Measurements from ENCODE around the gene BBOF1. TPM values are rescaled to one million over a fixed set of nuclear protein-coding genes. Genes with fewer than 3 reads are reported as not detected.

BBOF1 gene
- total and polyA plus RNA-seq, 2 donors from 2014 or later = 7.6 to 14.6 TPM

DNA sequence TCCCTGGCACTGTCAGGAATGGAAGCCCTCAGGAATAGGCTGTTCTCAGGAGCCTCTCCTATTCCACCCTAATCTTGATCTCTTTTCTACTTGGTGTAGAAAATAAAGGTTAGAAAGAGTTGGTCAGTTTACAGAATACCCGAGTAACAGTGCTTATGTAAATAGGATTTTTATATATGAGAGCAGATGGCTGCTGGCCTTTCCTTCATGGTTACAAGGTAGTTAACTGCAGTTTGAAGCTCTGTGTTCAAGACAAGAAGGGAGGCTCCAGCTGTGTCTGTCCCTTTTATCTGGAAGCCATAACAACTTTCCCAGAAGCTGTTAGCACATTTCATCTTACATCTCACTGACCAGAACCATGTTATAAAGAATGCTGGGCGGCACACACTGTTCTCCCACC is 23.1 kb downstream of the BBOF1 start:
- H3K36me3 ChIP-seq (ENCODE audit: control insufficient read depth in 2 of 3, insufficient read depth in 3 of 3, low read length in 3 of 3) = no peaks in the 10 kb centered on the region
- H3K9me3 ChIP-seq (ENCODE audit: control insufficient read depth in 2 of 3, insufficient read depth in 1 of 3, low read length in 3 of 3) = no peaks in the 10 kb centered on the region
- no peaks in the 10 kb centered on the region for H3K4me1 ChIP-seq (ENCODE audit: control insufficient read depth in 2 of 3, insufficient read depth in 2 of 3, low read depth in 1 of 3, low read length in 3 of 3)
- H3K9ac ChIP-seq (ENCODE audit: low read length in 3 of 3) = no peak overlapping the region
- FAIRE-seq (no peak), DNase-seq (no peak)
- no peak overlapping the region for H3K4me3 ChIP-seq (ENCODE audit: low read length in 3 of 3)
- H3K27ac ChIP-seq (ENCODE audit: low read depth in 2 of 2, low read length in 2 of 2) = no peak overlapping the region
- TF ChIP-seq, protein P1, sequence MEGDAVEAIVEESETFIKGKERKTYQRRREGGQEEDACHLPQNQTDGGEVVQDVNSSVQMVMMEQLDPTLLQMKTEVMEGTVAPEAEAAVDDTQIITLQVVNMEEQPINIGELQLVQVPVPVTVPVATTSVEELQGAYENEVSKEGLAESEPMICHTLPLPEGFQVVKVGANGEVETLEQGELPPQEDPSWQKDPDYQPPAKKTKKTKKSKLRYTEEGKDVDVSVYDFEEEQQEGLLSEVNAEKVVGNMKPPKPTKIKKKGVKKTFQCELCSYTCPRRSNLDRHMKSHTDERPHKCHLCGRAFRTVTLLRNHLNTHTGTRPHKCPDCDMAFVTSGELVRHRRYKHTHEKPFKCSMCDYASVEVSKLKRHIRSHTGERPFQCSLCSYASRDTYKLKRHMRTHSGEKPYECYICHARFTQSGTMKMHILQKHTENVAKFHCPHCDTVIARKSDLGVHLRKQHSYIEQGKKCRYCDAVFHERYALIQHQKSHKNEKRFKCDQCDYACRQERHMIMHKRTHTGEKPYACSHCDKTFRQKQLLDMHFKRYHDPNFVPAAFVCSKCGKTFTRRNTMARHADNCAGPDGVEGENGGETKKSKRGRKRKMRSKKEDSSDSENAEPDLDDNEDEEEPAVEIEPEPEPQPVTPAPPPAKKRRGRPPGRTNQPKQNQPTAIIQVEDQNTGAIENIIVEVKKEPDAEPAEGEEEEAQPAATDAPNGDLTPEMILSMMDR (IDR thresholded peaks at IDR 0.05; ENCODE audit: borderline replicate concordance, extremely low read depth, insufficient read depth) = no peak
- no peaks in the 10 kb centered on the region for H3K27me3 ChIP-seq (ENCODE audit: control insufficient read depth, insufficient read depth, low read length)
- intact Hi-C loops (cut with DNase I) = no loop called here

- Histone ChIP-seq H3K4me1 (ENCODE audit: control insufficient read depth in 2 of 3, insufficient read depth in 2 of 3, low read depth in 1 of 3, low read length in 3 of 3) (no peaks in the 10 kb centered on the region), H3K27me3 (ENCODE audit: control insufficient read depth, insufficient read depth, low read length) (no peaks in the 10 kb centered on the region), H3K9me3 (ENCODE audit: control insufficient read depth in 2 of 3, insufficient read depth in 1 of 3, low read length in 3 of 3) (no peaks in the 10 kb centered on the region), H3K36me3 (ENCODE audit: control insufficient read depth in 2 of 3, insufficient read depth in 3 of 3, low read length in 3 of 3) (no peaks in the 10 kb centered on the region), H3K9ac (ENCODE audit: low read length in 3 of 3) (no peak overlapping the region), H3K4me3 (ENCODE audit: low read length in 3 of 3) (no peak overlapping the region), H3K27ac (ENCODE audit: low read depth in 2 of 2, low read length in 2 of 2) (no peak overlapping the region)
- TF ChIP-seq, protein P1 (IDR thresholded peaks at IDR 0.05; ENCODE audit: borderline replicate concordance, extremely low read depth, insufficient read depth) = no peak
- DNase-seq (no peak), FAIRE-seq (no peak)
- intact Hi-C loops (cut with DNase I) = no loop called here
These were observed 26.4 kb downstream of the BBOF1 start for GRCh38 chr14:74045522-74045921.

DNA sequence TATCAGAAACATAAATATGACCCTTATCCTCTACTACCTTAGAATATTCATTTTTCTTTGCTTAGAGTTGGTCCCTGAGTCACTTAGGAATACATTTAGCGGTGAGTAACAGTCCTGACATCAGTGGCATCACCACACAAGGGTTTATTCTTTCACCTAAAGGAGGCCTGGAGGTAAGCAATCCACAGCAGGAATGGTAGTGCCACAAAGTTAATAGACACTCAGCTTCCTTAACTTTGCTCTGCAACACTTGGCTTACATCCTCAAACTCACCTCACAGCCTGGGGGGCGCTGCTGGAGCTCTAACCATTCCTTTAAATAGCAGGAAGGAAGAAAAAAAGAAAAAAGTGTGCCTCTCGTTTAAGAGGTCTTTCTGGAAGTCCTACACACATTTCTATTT is 29.1 kb downstream of the BBOF1 start:
- H3K36me3 ChIP-seq (ENCODE audit: control insufficient read depth in 2 of 3, insufficient read depth in 3 of 3, low read length in 3 of 3) = no peaks in the 10 kb centered on the region
- no peak for DNase-seq
- no peaks in the 10 kb centered on the region for H3K4me1 ChIP-seq (ENCODE audit: control insufficient read depth in 2 of 3, insufficient read depth in 2 of 3, low read depth in 1 of 3, low read length in 3 of 3)
- no peak overlapping the region for H3K9ac ChIP-seq (ENCODE audit: low read length in 3 of 3)
- no peak overlapping the region for H3K27ac ChIP-seq (ENCODE audit: low read depth in 2 of 2, low read length in 2 of 2)
- no peaks in the 10 kb centered on the region for H3K27me3 ChIP-seq (ENCODE audit: control insufficient read depth, insufficient read depth, low read length)
- FAIRE-seq = no peak
- H3K4me3 ChIP-seq (ENCODE audit: low read length in 3 of 3) = no peak overlapping the region
- TF ChIP-seq, protein P1 (IDR thresholded peaks at IDR 0.05; ENCODE audit: borderline replicate concordance, extremely low read depth, insufficient read depth) = no peak
- intact Hi-C loops (cut with DNase I) = no loop called here
- H3K9me3 ChIP-seq (ENCODE audit: control insufficient read depth in 2 of 3, insufficient read depth in 1 of 3, low read length in 3 of 3) = no peaks in the 10 kb centered on the region

GRCh38 chr14:74049876-74050495 is 30.8 kb downstream of the BBOF1 start:
- no peak for FAIRE-seq
- TF ChIP-seq, protein P1 (IDR thresholded peaks at IDR 0.05; ENCODE audit: borderline replicate concordance, extremely low read depth, insufficient read depth) = no peak
- DNase-seq = no peak

More at GRCh38 chr14:74049876-74050495, 30.8 kb downstream of the BBOF1 start:
- Histone ChIP-seq H3K4me1 (ENCODE audit: control insufficient read depth in 2 of 3, insufficient read depth in 2 of 3, low read depth in 1 of 3, low read length in 3 of 3) (no peaks in the 10 kb centered on the region), H3K4me3 (ENCODE audit: low read length in 3 of 3) (no peak overlapping the region), H3K27me3 (ENCODE audit: control insufficient read depth, insufficient read depth, low read length) (no peaks in the 10 kb centered on the region), H3K9ac (ENCODE audit: low read length in 3 of 3) (no peak overlapping the region), H3K9me3 (ENCODE audit: control insufficient read depth in 2 of 3, insufficient read depth in 1 of 3, low read length in 3 of 3) (no peaks in the 10 kb centered on the region), H3K36me3 (ENCODE audit: control insufficient read depth in 2 of 3, insufficient read depth in 3 of 3, low read length in 3 of 3) (no peaks in the 10 kb centered on the region), H3K27ac (ENCODE audit: low read depth in 2 of 2, low read length in 2 of 2) (no peak overlapping the region)
- intact Hi-C loops (cut with DNase I) = no loop called here
